OCI-LY3 (cell line): Measurements from ENCODE around the gene TGIF1.

ENCODE experiments used
- CTCF ChIP-seq: fragments of 200-600, 300-600 bp; sonication (generic); IDR thresholded peaks from 2 replicates; pipeline ENCODE4 v1.5.1; 2014; ENCODE audit warnings: antibody characterized with exemption, low read length, low read depth
- EZH2phosphoT487 ChIP-seq: fragments of 200-600 bp; shearing (Covaris generic); IDR thresholded peaks from 2 replicates; pipeline ENCODE4 v1.6.1; 2018; ENCODE audit warnings: antibody characterized with exemption, mixed run types, low read depth

DNA sequence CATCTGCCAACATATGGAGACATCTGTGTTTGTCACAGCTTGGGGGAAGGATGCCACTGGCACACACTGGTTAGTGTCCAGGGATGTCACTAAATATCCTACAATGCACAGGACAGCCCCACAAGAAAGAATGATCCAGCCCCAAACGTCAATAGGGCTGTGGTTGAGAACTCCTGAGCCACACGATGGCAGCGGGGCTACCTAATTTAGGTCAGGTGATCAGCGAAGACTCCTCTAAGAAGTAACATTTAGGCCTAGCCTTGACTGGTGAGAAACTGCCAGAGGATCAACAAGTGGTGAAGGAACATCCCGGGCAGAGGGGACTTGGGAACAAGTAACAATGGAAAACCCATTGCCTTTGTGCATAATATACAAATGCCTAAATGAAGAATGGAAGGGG is 5.0 kb upstream of the TGIF1 start:
- TF ChIP-seq EZH2phosphoT487 (no peak), CTCF (no peak)
